Spleen (tissue), 11 donors: Measurements from ENCODE around the gene WRAP73. TPM values are rescaled to one million over a fixed set of nuclear protein-coding genes. Genes with fewer than 3 reads are reported as not detected.

Experiments used
- DNase-seq: peaks from one replicate; pipeline ENCODE4 v3.0.0-alpha.2; 2020
- H3K27ac ChIP-seq, 8 donors: fragments of 200-600 bp; sonication (generic) in 7 of 8; 1 replicate in 4 of 8; 2 replicates in 4 of 8; pipeline versions ENCODE4 v1.5.0 to v1.8.0; 2016 to 2021; ENCODE audit warnings: inconsistent platforms in 4 of 8, mild to moderate bottlenecking in 4 of 8, moderate library complexity in 1 of 8
- H3K27me3 ChIP-seq, 7 donors: fragments of 200-600 bp; sonication (generic) in 6 of 7; replicated peaks in 1 of 7; 1 replicate in 4 of 7; 2 replicates in 3 of 7; pipeline versions ENCODE4 v1.5.0 to v1.8.0; 2016 to 2021; ENCODE audit warnings: inconsistent platforms in 3 of 7, mild to moderate bottlenecking in 1 of 7
- H3K36me3 ChIP-seq, 6 donors: fragments of 200-600 bp; sonication (generic) in 5 of 6; 1 replicate in 4 of 6; 2 replicates in 2 of 6; pipeline versions ENCODE4 v1.5.0 to v1.8.0; 2016 to 2021; ENCODE audit warnings: inconsistent platforms in 2 of 6
- H3K4me1 ChIP-seq, 6 donors: fragments of 200-600 bp; sonication (generic) in 5 of 6; 1 replicate in 3 of 6; 2 replicates in 3 of 6; pipeline versions ENCODE4 v1.5.0 to v1.8.0; 2016 to 2021; ENCODE audit warnings: inconsistent platforms in 3 of 6
- H3K4me3 ChIP-seq, 8 donors: fragments of 200-600 bp; sonication (generic) in 7 of 8; 1 replicate in 4 of 8; 2 replicates in 4 of 8; pipeline versions ENCODE4 v1.5.0 to v1.8.0; 2016 to 2021; ENCODE audit warnings: inconsistent platforms in 4 of 8, mild to moderate bottlenecking in 4 of 8, moderate library complexity in 2 of 8
- H3K9me3 ChIP-seq, 8 donors: fragments of 200-600 bp; sonication (generic) in 7 of 8; 1 replicate in 4 of 8; 2 replicates in 4 of 8; pipeline versions ENCODE4 v1.5.0 to v1.8.0; 2016 to 2021; ENCODE audit warnings: inconsistent platforms in 4 of 8
- POLR2A ChIP-seq, 3 donors: fragments of 450-650 bp; IDR thresholded peaks; one replicate each; pipeline ENCODE4 v1.5.1; 2017; ENCODE audit warnings: antibody characterized with exemption in 3 of 3, mild to moderate bottlenecking in 1 of 3
- POLR2AphosphoS5 ChIP-seq, 3 donors: sonication (generic); formaldehyde crosslinking; IDR thresholded peaks; one replicate each; pipeline ENCODE4 v1.5.1; 2017; ENCODE audit warnings: antibody characterized with exemption in 3 of 3
- WGBS, 5 donors: extraction: QIAGEN DNeasy Blood & Tissue Kit in 3 of 5; methylation state at CpG; one replicate each; pipeline versions ENCODE4 v1.1.5 to v1.1.7; 2013 to 2018; 5-methylcytosine and 5-hydroxymethylcytosine counted together
- intact Hi-C: fragments of 100-400 bp; cut with DNase I; formaldehyde crosslinking; loops from one replicate; pipeline ENCODE4 v1.15.0; 2023; ENCODE audit warnings: low total_unique reads
- polyA plus RNA-seq, 3 donors: library from polyadenylated mRNA; stranded (reverse); fragments of 200-250 nt; gene quantifications; one replicate each; pipeline ENCODE4 v1.2.1, GENCODE V29; 2013
- total RNA-seq, 7 donors: library from RNA; depleted of rRNA in 3 of 7; stranded (reverse); fragments of >200 nt in 3 of 7; fragmentation: NEBNext Ultra II Directional in 4 of 7; extraction: Animal tissue kit (Norgen Biotek cat#: 25700) in 4 of 7; gene quantifications; one replicate each; pipeline versions ENCODE4 v1.1.0 to v1.2.1, GENCODE V29; 2016 to 2021
- TF ChIP-seq, protein P1 (sequence below), 11 experiments: fragments of 200-600 bp in 7 of 11; fragments of 450-650 bp in 4 of 11; sonication (generic) in 4 of 11; IDR thresholded peaks in 8 of 11; conservative IDR thresholded peaks in 3 of 11; 1 replicate in 7 of 11; 2 replicates in 4 of 11; pipeline versions ENCODE4 v1.4.0 to v1.8.0; 2016 to 2021; ENCODE audit warnings: antibody characterized with exemption in 11 of 11, inconsistent platforms in 4 of 11, mild to moderate bottlenecking in 1 of 11
- donor health status: healthy with polysubstance abuse.
- donor health status: DM: no; HTN: no; CAD: no; lungs with moderate emphysema.
- donor health status: DM: no; HTN: no; CAD: no.
- donor health status: Bipolar disorder and iron deficiency.
- donor health status: healthy.
- donor health status: DM: no; HTN: no; CAD: no.
- donor health status: DM: yes; HTN: yes; CAD: no.

The WRAP73 gene
- total and polyA plus RNA-seq, 10 donors, result 20.1 to 28.3 (median 25.3) TPM

DNA sequence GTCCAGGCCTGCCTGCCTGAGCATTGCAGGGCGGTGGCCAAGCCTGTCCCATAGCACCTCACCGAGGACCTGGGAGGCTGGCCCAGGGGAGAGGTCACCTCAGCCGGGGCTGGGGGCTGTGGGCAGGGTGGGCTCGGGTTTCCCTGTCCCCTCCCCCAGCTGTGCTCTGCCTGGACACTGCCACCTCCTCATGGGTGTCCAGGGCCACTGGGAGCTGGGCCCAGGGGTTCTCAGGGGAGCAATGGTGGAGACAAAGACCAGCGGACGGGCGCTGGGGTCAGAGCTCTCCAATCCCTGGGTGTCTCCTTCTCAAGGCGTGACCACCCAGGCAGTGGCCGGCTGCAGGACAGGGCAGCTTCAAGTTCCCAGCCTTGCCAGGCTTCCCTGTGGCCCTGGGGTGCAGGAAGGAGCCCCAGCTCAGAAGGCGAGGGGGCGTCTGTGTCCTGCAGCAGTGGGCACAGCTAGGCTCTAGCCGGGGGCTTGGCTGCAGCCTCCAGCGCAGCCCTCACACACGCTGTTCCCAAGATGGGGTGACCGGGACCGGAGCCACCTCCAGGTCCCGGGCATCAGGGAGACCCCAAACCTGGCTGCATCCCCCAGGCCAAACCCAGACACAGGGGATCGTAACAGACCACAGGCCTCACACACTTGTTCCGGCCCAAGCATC, 31.5 kb upstream of the WRAP73 start:
- TF ChIP-seq, protein P1, sequence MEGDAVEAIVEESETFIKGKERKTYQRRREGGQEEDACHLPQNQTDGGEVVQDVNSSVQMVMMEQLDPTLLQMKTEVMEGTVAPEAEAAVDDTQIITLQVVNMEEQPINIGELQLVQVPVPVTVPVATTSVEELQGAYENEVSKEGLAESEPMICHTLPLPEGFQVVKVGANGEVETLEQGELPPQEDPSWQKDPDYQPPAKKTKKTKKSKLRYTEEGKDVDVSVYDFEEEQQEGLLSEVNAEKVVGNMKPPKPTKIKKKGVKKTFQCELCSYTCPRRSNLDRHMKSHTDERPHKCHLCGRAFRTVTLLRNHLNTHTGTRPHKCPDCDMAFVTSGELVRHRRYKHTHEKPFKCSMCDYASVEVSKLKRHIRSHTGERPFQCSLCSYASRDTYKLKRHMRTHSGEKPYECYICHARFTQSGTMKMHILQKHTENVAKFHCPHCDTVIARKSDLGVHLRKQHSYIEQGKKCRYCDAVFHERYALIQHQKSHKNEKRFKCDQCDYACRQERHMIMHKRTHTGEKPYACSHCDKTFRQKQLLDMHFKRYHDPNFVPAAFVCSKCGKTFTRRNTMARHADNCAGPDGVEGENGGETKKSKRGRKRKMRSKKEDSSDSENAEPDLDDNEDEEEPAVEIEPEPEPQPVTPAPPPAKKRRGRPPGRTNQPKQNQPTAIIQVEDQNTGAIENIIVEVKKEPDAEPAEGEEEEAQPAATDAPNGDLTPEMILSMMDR (IDR thresholded peaks at IDR 0.05 in 8 of 11, conservative IDR thresholded peaks at IDR 0.05 in 3 of 11), result no peak
- TF ChIP-seq POLR2AphosphoS5 (IDR thresholded peaks at IDR 0.05), result no peak
- TF ChIP-seq POLR2A (IDR thresholded peaks at IDR 0.05), result no peak
- peaks cover 0 to 58% (median 0%) of the 10 kb centered on the region in 7 donors for H3K27me3 ChIP-seq
- peaks cover 7 to 51% (median 34%) of the 10 kb centered on the region in 6 donors for H3K4me1 ChIP-seq
- intact Hi-C loops, result no loop called here
- H3K4me3 ChIP-seq, result no peak overlapping the region
- DNase-seq, result no peak
- 90 to 96% (median 93%) methylated on average over 9 to 19 of the region's 19 CpGs for WGBS, 5 donors
- H3K27ac ChIP-seq, result no peak overlapping the region
- H3K9me3 ChIP-seq, result no peaks in the 10 kb centered on the region
- H3K36me3 ChIP-seq, result no peaks in the 10 kb centered on the region

DNA sequence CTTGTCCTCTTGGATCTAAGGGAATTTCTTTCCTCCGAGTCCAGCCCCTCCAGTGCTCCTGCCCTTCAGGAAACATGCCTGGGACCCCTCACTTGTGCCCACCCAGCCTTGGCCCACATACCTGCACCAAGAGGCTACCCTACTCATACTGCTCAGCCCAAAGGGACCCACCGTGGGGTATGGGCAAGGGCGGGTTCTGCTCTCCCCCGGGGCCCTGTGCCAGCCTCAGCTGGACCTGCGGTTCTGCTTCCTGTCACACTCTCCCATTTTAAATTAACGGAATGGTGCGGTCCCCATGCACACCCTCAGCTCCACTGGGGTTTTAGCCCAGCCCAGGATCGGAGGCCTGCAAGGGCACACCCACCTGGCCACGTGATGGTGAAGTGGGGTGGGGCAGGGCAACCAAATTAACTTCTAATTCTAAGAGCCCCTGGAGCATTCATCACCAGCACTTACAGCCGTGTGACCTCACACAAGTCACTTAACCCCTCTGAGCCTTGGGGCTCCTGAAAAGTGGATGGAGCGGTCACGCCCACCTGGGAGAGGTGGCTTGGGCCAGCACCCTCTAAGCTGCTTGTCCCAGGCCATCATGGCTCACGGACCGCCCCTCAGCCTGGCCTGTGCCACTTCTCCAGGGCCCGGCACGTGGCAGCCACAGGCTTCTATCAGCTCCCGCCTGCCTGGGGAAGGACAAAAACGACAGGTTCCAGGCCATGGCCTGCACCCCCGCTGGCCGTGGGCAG, 30.8 kb upstream of the WRAP73 start:
- H3K27me3 ChIP-seq, result peaks cover 0 to 51% (median 0%) of the 10 kb centered on the region in 7 donors
- H3K36me3 ChIP-seq, result no peaks in the 10 kb centered on the region
- no peaks in the 10 kb centered on the region for H3K9me3 ChIP-seq
- peaks cover 7 to 58% (median 35%) of the 10 kb centered on the region in 6 donors for H3K4me1 ChIP-seq
- no peak overlapping the region for H3K27ac ChIP-seq
- WGBS, 5 donors, result 66 to 81% (median 78%) methylated on average over 10 to 20 of the region's 20 CpGs
- no peak for DNase-seq
- intact Hi-C loops, result no loop called here
- H3K4me3 ChIP-seq, result no peak overlapping the region
- TF ChIP-seq POLR2AphosphoS5 (IDR thresholded peaks at IDR 0.05) (no peak), POLR2A (IDR thresholded peaks at IDR 0.05) (no peak)
- TF ChIP-seq, protein P1 (IDR thresholded peaks at IDR 0.05 in 8 of 11, conservative IDR thresholded peaks at IDR 0.05 in 3 of 11), result no peak

DNA sequence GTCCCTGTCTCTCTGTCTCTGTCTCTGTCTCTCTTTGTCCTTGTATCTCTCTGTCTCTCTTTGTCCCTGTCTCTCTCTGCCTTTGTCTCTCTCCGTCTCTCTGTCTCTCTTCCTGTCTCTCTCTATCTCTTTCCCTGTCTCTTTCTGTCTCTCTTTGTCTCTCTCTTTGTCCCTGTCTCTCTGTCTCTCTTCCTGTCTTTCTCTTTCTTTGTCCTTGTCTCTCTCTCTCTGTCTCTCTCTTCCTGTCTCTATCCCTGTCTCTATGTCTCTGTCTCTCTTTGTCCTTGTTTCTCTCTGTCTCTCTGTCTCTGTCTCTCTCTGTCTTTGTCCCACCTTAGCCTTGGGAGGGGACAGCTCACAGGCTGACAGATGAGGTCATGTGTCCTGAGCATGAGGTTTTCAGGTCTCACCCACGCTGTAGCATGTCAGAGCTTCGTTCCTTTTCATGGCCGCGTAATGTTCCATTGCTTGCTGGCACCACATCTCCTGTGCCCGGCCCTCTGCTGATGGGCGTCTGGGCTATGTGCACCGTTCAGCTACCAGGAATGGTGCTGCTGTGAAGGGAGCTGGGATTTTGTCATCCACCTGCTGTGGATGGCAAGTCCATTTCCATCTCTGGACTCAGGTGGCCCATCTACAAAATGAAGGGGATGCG, 30.0 kb upstream of the WRAP73 start:
- WGBS, 5 donors, result 91 to 97% (median 96%) methylated on average over 9 of the region's 9 CpGs
- TF ChIP-seq POLR2A (IDR thresholded peaks at IDR 0.05), result no peak
- TF ChIP-seq POLR2AphosphoS5 (IDR thresholded peaks at IDR 0.05), result no peak
- TF ChIP-seq, protein P1 (IDR thresholded peaks at IDR 0.05 in 8 of 11, conservative IDR thresholded peaks at IDR 0.05 in 3 of 11), result no peak
- intact Hi-C loops, result no loop called here
- no peak overlapping the region for H3K27ac ChIP-seq
- no peak for DNase-seq
- peaks cover 7 to 63% (median 35%) of the 10 kb centered on the region in 6 donors for H3K4me1 ChIP-seq
- H3K27me3 ChIP-seq, result peaks cover 0 to 43% (median 0%) of the 10 kb centered on the region in 7 donors
- H3K4me3 ChIP-seq, result no peak overlapping the region
- H3K9me3 ChIP-seq, result no peaks in the 10 kb centered on the region
- no peaks in the 10 kb centered on the region for H3K36me3 ChIP-seq
